ENCODE measurements around the gene BCS1L.

Gene BCS1L

DNA sequence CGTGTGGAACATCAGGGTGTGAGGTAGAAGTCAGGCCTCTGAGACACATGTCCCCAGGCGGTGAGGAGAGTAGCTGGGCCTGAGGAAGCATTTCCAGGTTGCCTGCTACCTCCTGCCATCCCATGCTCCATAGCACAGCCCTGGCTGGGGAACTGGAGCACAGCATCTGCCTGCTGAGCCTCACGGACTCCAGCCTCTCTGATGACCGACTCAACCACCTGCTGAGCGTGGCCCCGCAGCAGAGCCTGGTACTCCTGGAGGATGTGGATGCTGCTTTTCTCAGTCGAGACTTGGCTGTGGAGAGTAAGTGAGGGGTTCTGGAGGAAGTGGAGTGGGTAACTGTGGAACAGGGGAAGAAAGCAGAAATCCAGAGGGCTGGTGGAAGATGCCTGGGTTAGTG lies 2.9 kb downstream of the BCS1L start:
- DNase-seq: no peak

DNA sequence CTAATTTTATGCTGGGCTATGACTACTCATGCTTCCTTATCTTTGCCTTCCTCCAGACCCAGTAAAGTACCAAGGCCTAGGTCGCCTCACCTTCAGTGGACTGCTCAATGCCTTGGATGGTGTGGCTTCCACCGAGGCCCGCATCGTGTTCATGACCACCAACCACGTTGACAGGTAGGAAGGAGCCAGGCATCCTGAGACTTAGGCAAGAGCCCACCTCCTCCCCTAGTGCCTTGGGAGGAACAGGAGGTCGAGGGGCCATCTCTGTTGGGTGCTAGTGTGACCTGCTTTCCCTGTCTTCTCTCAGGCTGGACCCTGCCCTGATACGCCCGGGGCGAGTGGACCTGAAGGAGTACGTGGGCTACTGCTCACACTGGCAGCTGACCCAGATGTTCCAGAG lies 3.3 kb downstream of the BCS1L start:
- DNase-seq: no peak

DNA sequence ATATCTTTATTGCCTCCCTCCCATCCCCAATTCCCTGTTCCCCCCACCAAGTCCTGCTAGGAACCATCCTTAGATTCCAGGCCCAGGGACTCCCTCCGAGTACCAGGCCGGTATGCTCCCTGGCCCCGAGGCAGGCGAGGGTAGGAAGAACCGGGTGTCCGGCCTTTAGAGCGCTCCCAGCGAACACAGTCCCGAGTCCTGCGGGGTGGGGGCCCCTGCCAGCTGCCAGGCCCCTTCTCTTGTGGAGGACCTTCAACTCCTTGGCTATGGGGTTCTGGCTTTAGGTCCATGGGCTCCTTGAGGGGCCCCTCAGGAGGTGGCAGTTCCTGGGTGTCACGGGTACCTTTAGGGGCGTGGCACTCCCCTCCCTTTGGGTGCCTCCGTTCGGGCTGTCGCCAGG lies 4.4 kb downstream of the BCS1L start:
- DNase-seq: no peak

DNA sequence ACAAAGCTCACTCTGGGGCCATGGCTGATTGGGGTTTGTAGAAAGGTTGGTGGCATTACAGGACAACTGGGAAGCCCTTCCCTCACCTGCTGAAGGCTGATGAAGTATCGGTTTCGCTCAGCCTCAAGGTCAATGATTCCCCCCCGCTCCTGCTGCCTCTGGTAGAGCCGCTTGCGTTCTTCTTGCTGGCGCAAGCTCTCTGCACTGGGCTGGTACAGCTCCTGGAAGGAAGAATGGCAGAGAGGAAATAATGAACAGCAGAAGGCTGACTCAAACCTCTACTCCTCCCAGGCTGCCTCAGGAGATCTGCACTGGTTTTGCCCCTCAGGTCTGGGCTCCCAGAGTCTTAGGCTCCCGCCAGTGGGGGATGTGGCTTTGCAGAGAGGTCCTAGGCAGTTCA lies 5.2 kb downstream of the BCS1L start:
- no peak for DNase-seq

- no peak for DNase-seq
Measured at GRCh38 chr2:218671097-218671653, 11.7 kb downstream of the BCS1L start.

GRCh38 chr2:218671654-218672566 lies 12.4 kb downstream of the BCS1L start, which contains the start of the genes RNF25 and STK36:
RNF25 (minus strand) TSS chr2:218672002; CDS start chr2:218671970, 32 bp downstream.
STK36 (plus strand) TSS chr2:218672086; CDS start chr2:218672830, 744 bp downstream.
- peak; percentile 71 to 72 for DNase-seq

GRCh38 chr2:218679119-218679518 lies 19.6 kb downstream of the BCS1L start:
- no peak for DNase-seq

GRCh38 chr2:218680061-218680460 lies 20.6 kb downstream of the BCS1L start:
- no peak for DNase-seq

- DNase-seq: peak in 1 of 2 experiments; percentile 12
Measured at GRCh38 chr2:218687400-218688060, 28.0 kb downstream of the BCS1L start.

DNA sequence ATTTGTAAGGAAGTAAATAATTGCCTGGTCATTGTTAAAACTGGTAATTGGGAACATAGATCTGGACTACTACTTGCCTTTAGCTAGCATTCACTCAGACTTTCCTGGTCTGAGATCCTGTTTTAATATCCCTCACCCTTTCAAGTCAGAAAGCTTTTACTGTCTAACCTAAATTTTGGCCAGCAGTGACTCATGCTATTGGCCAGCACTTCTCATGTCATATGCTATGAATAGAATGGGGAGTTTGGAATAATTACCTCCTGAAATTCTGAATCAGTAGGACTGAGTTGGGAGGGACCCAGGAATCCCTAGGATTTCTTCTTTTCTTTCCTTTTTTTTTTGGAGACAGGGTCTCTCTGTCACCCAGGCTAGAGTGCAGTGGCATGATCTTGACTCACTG lies 31.8 kb downstream of the BCS1L start:
- DNase-seq: no peak

- DNase-seq: no peak
Measured at GRCh38 chr2:218694405-218695145, 35.1 kb downstream of the BCS1L start.

- DNase-seq: no peak
Measured at GRCh38 chr2:218698885-218699284, 39.4 kb downstream of the BCS1L start.

DNA sequence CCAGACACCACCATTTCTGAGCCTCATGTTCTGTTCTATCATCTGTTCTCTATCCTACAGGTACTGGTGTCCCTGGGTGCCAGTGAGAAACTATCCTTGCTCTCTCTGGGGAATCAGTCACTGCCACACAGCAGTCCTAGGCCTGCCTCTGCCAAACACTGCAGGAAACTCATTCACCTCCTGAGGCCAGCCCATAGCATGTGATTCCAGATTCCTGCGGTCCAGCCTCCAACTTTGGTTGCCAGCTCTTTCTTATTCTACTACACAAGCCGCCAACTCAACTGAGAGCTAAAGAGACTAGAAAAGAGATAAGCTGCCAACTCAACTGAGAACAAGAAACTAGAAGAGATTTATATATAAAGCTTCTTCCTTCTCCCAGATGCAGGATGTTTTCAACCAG lies 42.3 kb downstream of the BCS1L start:
- no peak for DNase-seq

GRCh38 chr2:218703341-218703740 lies 43.9 kb downstream of the BCS1L start:
- no peak for DNase-seq

- no peak for DNase-seq
Measured at GRCh38 chr2:218708086-218708485, 48.6 kb downstream of the BCS1L start.

DNA sequence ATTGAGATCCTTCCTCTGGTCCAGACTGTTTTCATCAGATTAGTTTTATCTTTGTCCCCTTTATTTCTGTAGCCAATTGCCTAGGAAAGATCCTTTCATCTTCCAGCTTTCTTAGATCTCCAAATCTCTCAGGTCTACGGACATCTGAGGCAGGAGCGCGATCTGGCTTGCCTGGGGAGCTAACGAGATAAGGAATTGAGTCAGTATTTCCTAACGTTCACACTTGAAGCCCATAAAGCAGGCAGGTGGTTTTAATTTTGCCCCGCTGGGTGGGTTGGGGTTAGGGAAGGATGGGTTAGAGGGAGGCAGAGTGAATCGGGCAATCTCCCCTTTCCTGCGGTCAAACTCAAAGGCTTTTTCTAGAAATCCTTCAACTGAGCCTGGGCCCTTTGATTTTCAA lies 50.4 kb downstream of the BCS1L start:
- no peak for DNase-seq

DNA sequence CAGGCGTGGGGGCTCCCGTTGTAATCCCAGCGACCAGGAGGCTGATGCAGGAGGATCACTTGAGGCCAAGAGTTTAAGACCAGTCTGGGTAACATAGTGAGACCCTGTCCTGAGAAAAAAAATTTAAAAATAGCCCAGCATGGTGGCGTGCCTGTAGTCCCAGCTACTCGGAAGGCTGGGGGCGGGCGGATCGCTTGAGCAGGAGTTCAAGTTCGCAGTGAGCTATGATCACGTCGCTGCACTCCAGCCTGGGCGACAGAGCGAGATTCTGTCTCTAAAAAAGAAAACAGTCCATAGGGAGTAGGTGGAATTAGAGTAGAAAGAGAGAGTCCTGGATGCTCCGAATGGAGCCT lies 50.8 kb downstream of the BCS1L start:
- DNase-seq: no peak

DNA sequence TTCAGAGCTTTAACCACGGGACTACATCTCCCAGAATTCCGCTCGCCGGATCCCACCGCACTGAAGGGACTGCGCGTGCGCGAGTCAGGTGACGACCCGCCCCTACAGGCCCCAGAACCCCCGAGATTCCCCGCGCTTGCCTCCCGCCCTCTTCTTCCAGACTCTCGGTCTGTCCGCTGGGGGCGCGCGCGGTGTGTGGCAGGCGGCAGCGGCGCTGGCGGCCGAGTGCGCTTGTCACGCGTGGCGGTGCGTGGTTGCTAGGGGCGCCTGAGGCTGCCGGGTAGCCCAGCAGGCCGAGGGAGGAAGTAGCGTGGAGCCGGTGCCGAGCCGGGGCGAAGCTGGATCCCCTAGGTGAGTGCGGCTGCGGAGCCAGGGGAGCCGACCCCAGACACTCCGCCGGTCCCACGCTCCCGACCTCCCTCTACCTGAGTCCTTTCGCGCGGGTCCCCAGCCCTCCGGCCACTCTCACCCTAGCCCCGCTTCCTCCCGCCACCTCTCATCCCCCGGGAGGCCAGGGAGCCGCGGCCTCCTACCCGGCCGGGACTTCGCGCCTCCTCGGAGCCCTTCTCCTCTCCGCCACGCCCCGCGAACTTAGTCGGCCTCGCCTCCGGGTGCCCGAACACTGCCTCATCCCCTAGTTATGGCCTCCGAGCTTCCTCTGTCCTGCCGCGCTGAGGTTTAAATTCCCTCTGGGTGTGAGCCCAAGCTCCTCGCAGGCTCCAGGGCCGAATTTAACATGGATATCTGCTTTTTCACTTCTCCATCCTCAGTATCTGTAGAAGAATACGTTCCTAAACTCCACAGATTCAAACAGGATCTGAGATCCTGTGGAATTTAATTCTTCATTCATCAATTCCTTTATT lies 51.4 kb downstream of the BCS1L start, which contains the start of gene TTLL4:
Gene TTLL4 (plus strand): TSS at position 149 of the 863 bp plus-strand sequence. CDS start 26,842 bp downstream, outside the sequence.
- DNase-seq: peak; percentile 97 to 99

- no peak for DNase-seq
Measured at GRCh38 chr2:218711550-218711929, 52.1 kb downstream of the BCS1L start.
